Esophagus squamous epithelium (tissue), 4 donors: ENCODE measurements around the gene PCDHA2.

ENCODE experiments used
- POLR2A ChIP-seq, 4 donors: fragments of 450-650 bp; IDR thresholded peaks; one replicate each; pipeline ENCODE4 v1.6.1; 2017; ENCODE audit warnings: antibody characterized with exemption in 4 of 4, mild to moderate bottlenecking in 4 of 4, moderate library complexity in 3 of 4
- TF ChIP-seq, protein P1 (sequence below), 6 experiments: fragments of 450-650 bp in 4 of 6; fragments of 200-600 bp in 2 of 6; sonication (generic) in 2 of 6; IDR thresholded peaks; one replicate each; pipeline ENCODE4 v1.5.1; 2016 to 2019; ENCODE audit warnings: antibody characterized with exemption in 6 of 6, mild to moderate bottlenecking in 4 of 6, moderate library complexity in 4 of 6

- TF ChIP-seq, protein P1, sequence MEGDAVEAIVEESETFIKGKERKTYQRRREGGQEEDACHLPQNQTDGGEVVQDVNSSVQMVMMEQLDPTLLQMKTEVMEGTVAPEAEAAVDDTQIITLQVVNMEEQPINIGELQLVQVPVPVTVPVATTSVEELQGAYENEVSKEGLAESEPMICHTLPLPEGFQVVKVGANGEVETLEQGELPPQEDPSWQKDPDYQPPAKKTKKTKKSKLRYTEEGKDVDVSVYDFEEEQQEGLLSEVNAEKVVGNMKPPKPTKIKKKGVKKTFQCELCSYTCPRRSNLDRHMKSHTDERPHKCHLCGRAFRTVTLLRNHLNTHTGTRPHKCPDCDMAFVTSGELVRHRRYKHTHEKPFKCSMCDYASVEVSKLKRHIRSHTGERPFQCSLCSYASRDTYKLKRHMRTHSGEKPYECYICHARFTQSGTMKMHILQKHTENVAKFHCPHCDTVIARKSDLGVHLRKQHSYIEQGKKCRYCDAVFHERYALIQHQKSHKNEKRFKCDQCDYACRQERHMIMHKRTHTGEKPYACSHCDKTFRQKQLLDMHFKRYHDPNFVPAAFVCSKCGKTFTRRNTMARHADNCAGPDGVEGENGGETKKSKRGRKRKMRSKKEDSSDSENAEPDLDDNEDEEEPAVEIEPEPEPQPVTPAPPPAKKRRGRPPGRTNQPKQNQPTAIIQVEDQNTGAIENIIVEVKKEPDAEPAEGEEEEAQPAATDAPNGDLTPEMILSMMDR (IDR thresholded peaks at IDR 0.05) = peak in 1 of 6 experiments; percentile 34
- TF ChIP-seq POLR2A (IDR thresholded peaks at IDR 0.05) = no peak
These were observed 27.0 kb downstream of the PCDHA2 start, which contains the start of gene PCDHA5 for GRCh38 chr5:140821375-140822280.
